H1 (cell line): ENCODE measurements around the gene SH3RF3. TPM values are rescaled to one million over a fixed set of nuclear protein-coding genes. Genes with fewer than 3 reads are reported as not detected.

Source experiments
- CTCF ChIA-PET: fragments of 300-600 bp; sonication (Branson Sonifier 250); formaldehyde crosslinking; loops from one replicate; lab custom pipeline; 2021; ENCODE audit not compliant: partially characterized antibody; lab: Charles Lee
- POLR2A ChIA-PET: fragments of 300-600 bp; sonication (Branson Sonifier 250); formaldehyde crosslinking; loops from one replicate; lab custom pipeline; 2021; ENCODE audit warnings: inconsistent platforms; ENCODE audit not compliant: partially characterized antibody; lab: Charles Lee
- DNase-seq, 2 experiments: peaks; one replicate each; pipeline versions ENCODE4 v3.0.0 to v3.0.0-alpha.2; 2010 to 2022; ENCODE audit warnings: low spot score in 2 of 2, low read depth in 1 of 2, mixed read lengths in 1 of 2
- FAIRE-seq: peaks from 2 replicates; lab custom pipeline; 2011; peaks lifted over from hg19 to GRCh38; lab: Jason Lieb, UNC
- H2AFZ ChIP-seq: 2 replicates; pipeline ENCODE4 v1.8.1; 2012; ENCODE audit warnings: low read length, inconsistent platforms
- H2AK5ac ChIP-seq: 2 replicates; pipeline ENCODE4 v1.6.1; 2013; ENCODE audit warnings: low read depth, low read length
- H2BK120ac ChIP-seq: replicated peaks from 2 replicates; pipeline ENCODE3; 2013; ENCODE audit warnings: low read depth, low read length, inconsistent platforms
- H2BK12ac ChIP-seq: 2 replicates; pipeline ENCODE4 v1.6.1; 2013; ENCODE audit warnings: low read depth, low read length
- H2BK15ac ChIP-seq: 2 replicates; pipeline ENCODE4 v1.6.1; 2013; ENCODE audit warnings: low read length
- H2BK20ac ChIP-seq: 2 replicates; pipeline ENCODE4 v1.6.1; 2013; ENCODE audit warnings: low read length
- H2BK5ac ChIP-seq: 2 replicates; pipeline ENCODE4 v1.6.1; 2013; ENCODE audit warnings: low read depth, low read length
- H3K14ac ChIP-seq: 2 replicates; pipeline ENCODE4 v1.6.1; 2013; ENCODE audit warnings: inconsistent platforms; ENCODE audit not compliant: insufficient read length
- H3K18ac ChIP-seq: 2 replicates; pipeline ENCODE4 v1.6.1; 2013; ENCODE audit warnings: low read length; ENCODE audit errors: extremely low read depth
- H3K23ac ChIP-seq: 2 replicates; pipeline ENCODE4 v1.6.1; 2013; ENCODE audit warnings: inconsistent platforms; ENCODE audit not compliant: insufficient read length
- H3K23me2 ChIP-seq: 2 replicates; pipeline ENCODE4 v1.6.1; 2013; ENCODE audit warnings: low read depth, low read length
- H3K27ac ChIP-seq: 2 replicates; pipeline ENCODE4 v1.6.1; 2011; ENCODE audit warnings: low read depth, low read length, inconsistent platforms
- H3K27me3 ChIP-seq, 4 experiments: replicated peaks in 1 of 4; 1 replicate in 1 of 4; 2 replicates in 3 of 4; pipeline versions ENCODE4 v1.6.1 to v1.8.1; 2011 to 2013; ENCODE audit warnings: low read length in 3 of 4, mild to moderate bottlenecking in 3 of 4, inconsistent platforms in 2 of 4, mixed read lengths in 2 of 4, moderate library complexity in 1 of 4; ENCODE audit not compliant: control insufficient read depth in 3 of 4, insufficient read depth in 3 of 4; ENCODE audit errors: extremely low read depth in 1 of 4
- H3K36me3 ChIP-seq, 4 experiments: 2 replicates each; pipeline versions ENCODE4 v1.6.1 to v1.8.1; 2011 to 2013; ENCODE audit warnings: mild to moderate bottlenecking in 4 of 4, low read length in 3 of 4, moderate library complexity in 2 of 4, control low read depth in 1 of 4, inconsistent platforms in 1 of 4; ENCODE audit not compliant: insufficient read depth in 4 of 4, control insufficient read depth in 2 of 4
- H3K4ac ChIP-seq: replicated peaks from 2 replicates; pipeline ENCODE3; 2013; ENCODE audit warnings: low read length, low read depth, mixed read lengths, inconsistent platforms; ENCODE audit not compliant: insufficient read length
- H3K4me1 ChIP-seq, 4 experiments: replicated peaks in 1 of 4; 1 replicate in 1 of 4; 2 replicates in 3 of 4; pipeline versions ENCODE4 v1.6.1 to v1.8.1; 2011 to 2013; ENCODE audit warnings: low read length in 3 of 4, inconsistent platforms in 2 of 4, mixed read lengths in 1 of 4; ENCODE audit not compliant: insufficient read depth in 4 of 4, control insufficient read depth in 3 of 4
- H3K4me2 ChIP-seq, 2 experiments: 2 replicates each; pipeline versions ENCODE4 v1.6.1 to v1.8.1; 2011 to 2013; ENCODE audit warnings: low read depth in 2 of 2, low read length in 2 of 2, control low read depth in 1 of 2, inconsistent platforms in 1 of 2, mild to moderate bottlenecking in 1 of 2; ENCODE audit not compliant: insufficient read depth in 1 of 2
- H3K4me3 ChIP-seq, 4 experiments: fragments of 200-600, 300-600 bp in 1 of 4; sonication (generic), shearing (Covaris generic), sonication (Bioruptor Twin) in 1 of 4; 2 replicates each; pipeline versions ENCODE4 v1.5.1 to v1.8.1; 2011 to 2016; ENCODE audit warnings: low read length in 4 of 4, low read depth in 3 of 4, control low read depth in 2 of 4, inconsistent platforms in 2 of 4, mild to moderate bottlenecking in 2 of 4, mixed read lengths in 1 of 4, moderate library complexity in 1 of 4; ENCODE audit not compliant: insufficient read depth in 2 of 4; ENCODE audit errors: extremely low read depth in 1 of 4
- H3K56ac ChIP-seq: replicated peaks from 2 replicates; pipeline ENCODE3; 2013; ENCODE audit warnings: low read depth, mild to moderate bottlenecking, mixed read lengths, low read length, inconsistent platforms; ENCODE audit not compliant: insufficient read length
- H3K79me1 ChIP-seq: 2 replicates; pipeline ENCODE4 v1.6.1; 2013; ENCODE audit warnings: low read depth, low read length, control low read depth
- H3K79me2 ChIP-seq, 2 experiments: 2 replicates each; pipeline versions ENCODE4 v1.6.1 to v1.8.1; 2012 to 2013; ENCODE audit warnings: low read length in 2 of 2, mild to moderate bottlenecking in 2 of 2, inconsistent platforms in 1 of 2; ENCODE audit not compliant: insufficient read depth in 2 of 2, control insufficient read depth in 1 of 2
- H3K9ac ChIP-seq, 4 experiments: replicated peaks in 1 of 4; 1 replicate in 1 of 4; 2 replicates in 3 of 4; pipeline versions ENCODE4 v1.6.1 to v1.8.1; 2011 to 2013; ENCODE audit warnings: low read depth in 3 of 4, low read length in 3 of 4, control low read depth in 2 of 4, mild to moderate bottlenecking in 2 of 4, moderate library complexity in 2 of 4, inconsistent platforms in 1 of 4; ENCODE audit errors: extremely low read depth in 1 of 4
- H3K9me3 ChIP-seq, 2 experiments: 2 replicates each; pipeline versions ENCODE4 v1.6.1 to v1.8.1; 2012 to 2013; ENCODE audit warnings: mild to moderate bottlenecking in 2 of 2, moderate library complexity in 2 of 2, control low read depth in 1 of 2, inconsistent platforms in 1 of 2, low read depth in 1 of 2, low read length in 1 of 2, mixed read lengths in 1 of 2; ENCODE audit not compliant: insufficient read depth in 2 of 2
- H4K20me1 ChIP-seq, 2 experiments: replicated peaks in 1 of 2; 2 replicates each; pipeline versions ENCODE3 to v1.8.1; 2011 to 2013; ENCODE audit warnings: inconsistent platforms in 2 of 2, low read length in 2 of 2, mild to moderate bottlenecking in 1 of 2; ENCODE audit not compliant: insufficient read depth in 2 of 2, control insufficient read depth in 1 of 2
- H4K5ac ChIP-seq: 2 replicates; pipeline ENCODE4 v1.6.1; 2013; ENCODE audit warnings: low read length, low read depth, mixed read lengths, inconsistent platforms; ENCODE audit not compliant: insufficient read length
- H4K8ac ChIP-seq: 2 replicates; pipeline ENCODE4 v1.8.0; 2013; ENCODE audit warnings: mild to moderate bottlenecking, moderate library complexity, low read length, inconsistent platforms; ENCODE audit not compliant: insufficient read depth; ENCODE audit errors: extremely low read depth
- H4K91ac ChIP-seq: replicated peaks from 2 replicates; pipeline ENCODE3; 2013; ENCODE audit warnings: low read length, mixed read lengths, inconsistent platforms; ENCODE audit not compliant: insufficient read length
- POLR2A ChIP-seq, 2 experiments: IDR thresholded peaks; 1 replicate in 1 of 2; 2 replicates in 1 of 2; pipeline ENCODE4 v1.6.1; 2011; ENCODE audit warnings: low read depth in 2 of 2, low read length in 2 of 2, mild to moderate bottlenecking in 2 of 2; ENCODE audit errors: control extremely low read depth in 1 of 2
- RAD21 ChIP-seq, 2 experiments: IDR thresholded peaks in 1 of 2; conservative IDR thresholded peaks in 1 of 2; 2 replicates each; pipeline ENCODE4 v1.6.1; 2011; ENCODE audit warnings: low read depth in 2 of 2, low read length in 2 of 2, improper control_type of control experiment in 1 of 2, inconsistent platforms in 1 of 2, mild to moderate bottlenecking in 1 of 2, moderate library complexity in 1 of 2
- WGBS, 2 experiments: shearing (Covaris generic) in 1 of 2; methylation state at CpG; one replicate each; pipeline versions ENCODE4 v1.1.6 to v1.1.7; 2013 to 2015; ENCODE audit warnings: low lambda C conversion rate in 2 of 2, mixed read lengths in 2 of 2, inconsistent platforms in 1 of 2, low coverage in 1 of 2, missing lambda C conversion rate in 1 of 2; ENCODE audit not compliant: insufficient replicate concordance in 2 of 2, insufficient coverage in 1 of 2, insufficient read length in 1 of 2; ENCODE audit errors: extremely low coverage in 1 of 2, missing lambda C conversion rate in 1 of 2; 5-methylcytosine and 5-hydroxymethylcytosine counted together
- polyA plus RNA-seq, 7 experiments: library from polyadenylated mRNA; depleted of rRNA in 3 of 7; stranded (reverse) in 5 of 7; unstranded in 2 of 7; fragments of >200 nt in 5 of 7; fragments of 200-250 nt in 2 of 7; gene quantifications; 1 replicate in 5 of 7; 2 replicates in 1 of 7; 4 replicates in 1 of 7; pipeline versions ENCODE4 v1.2.1 to v1.2.3, GENCODE V29; 2011 to 2013; ENCODE audit warnings: missing spikeins in 2 of 7, mixed read lengths in 2 of 7
- total RNA-seq: library from RNA; stranded (reverse); fragmentation: NEBNext Ultra II Directional; extraction: Animal tissue kit (Norgen Biotek cat#: 25700); gene quantifications from 2 replicates; pipeline ENCODE4 v1.2.1, GENCODE V29; 2021

SH3RF3 gene
- total and polyA plus RNA-seq, 2 of the 8 experiments (the other 6 are each of a cell fraction or from before 2014, with no cell fraction given) = 0.11 to 0.65 TPM

GRCh38 chr2:109280804-109281203, 151.8 kb downstream of the SH3RF3 start:
- ChIA-PET CTCF (interaction anchor here (0.9 to 2.7 kb wide), 7 partner anchors 9 to 229 kb away, joined by 3 to 13 read pairs (median 4); no protein-coding TSS in a partner anchor), POLR2A (no interaction called here)
- Histone ChIP-seq H3K79me2 (no peaks in the 10 kb centered on the region), H3K4me3 (no peak overlapping the region), H3K9me3 (no peaks in the 10 kb centered on the region), H3K18ac (no peak overlapping the region), H3K27ac (no peak overlapping the region), H3K36me3 (no peaks in the 10 kb centered on the region), H3K27me3 (no peaks in the 10 kb centered on the region), H2AK5ac (no peak overlapping the region), H3K56ac (no peak overlapping the region), H4K91ac (no peak overlapping the region), H3K23ac (no peak overlapping the region), H3K9ac (no peak overlapping the region), H3K4me1 (peaks cover 0 to 5% (median 4%) of the 10 kb centered on the region in 4 experiments; a peak in 5 of 7 replicates), H4K8ac (no peak overlapping the region), H3K79me1 (no peaks in the 10 kb centered on the region), H3K4ac (no peak overlapping the region), H2BK5ac (no peak overlapping the region), H2BK12ac (no peak overlapping the region), H4K20me1 (no peaks in the 10 kb centered on the region), H3K14ac (no peak overlapping the region), H3K4me2 (no peak overlapping the region), H2BK15ac (no peak overlapping the region), H2BK120ac (no peak overlapping the region), H4K5ac (no peak overlapping the region), H2BK20ac (no peak overlapping the region), H3K23me2 (no peaks in the 10 kb centered on the region), H2AFZ (no peak overlapping the region)
- no peak for FAIRE-seq
- no peak for DNase-seq
- TF ChIP-seq RAD21 (IDR thresholded peaks at IDR 0.05 in 1 of 2, conservative IDR thresholded peaks at IDR 0.05 in 1 of 2; ENCODE audit: low read depth in 2 of 2, low read length in 2 of 2) (peak in 1 of 2 experiments; percentile 39; a peak in 2 of 4 replicates), POLR2A (IDR thresholded peaks at IDR 0.05; ENCODE audit: control extremely low read depth in 1 of 2, low read depth in 2 of 2, low read length in 2 of 2) (no peak)
- WGBS, 2 experiments = 84% methylated on average over 7 of the region's 7 CpGs; no CpG with 5 or more reads in 1 of the 2 experiments
